T-cell (primary cell): ENCODE data around the gene MITF. TPM values are rescaled to one million over a fixed set of nuclear protein-coding genes. Genes with fewer than 3 reads are reported as not detected.

Experiments
- ATAC-seq, 4 experiments: fragments of 200-7000 bp in 3 of 4; fragments of 150-1000 bp in 1 of 4; cut with Tn5 transposase; replicated peaks in 1 of 4; 1 replicate in 3 of 4; 2 replicates in 1 of 4; pipeline ENCODE4 v1.10.0; 2021; ENCODE audit warnings: moderate library complexity in 3 of 4, mild to moderate bottlenecking in 2 of 4, moderate number of reproducible peaks in 1 of 4
- CTCF ChIA-PET, 2 donors: fragments of 300-600 bp; sonication (Branson Sonifier 250); formaldehyde crosslinking; loops; one replicate each; lab custom pipeline; 2022; ENCODE audit warnings: antibody characterized with exemption in 2 of 2; lab: Charles Lee
- POLR2A ChIA-PET, 2 donors: fragments of 300-600 bp; sonication (Branson Sonifier 250); formaldehyde crosslinking; loops; one replicate each; lab custom pipeline; 2022; ENCODE audit warnings: antibody characterized with exemption in 2 of 2; lab: Charles Lee
- DNase-seq, 35 experiments: peaks; one replicate each; pipeline versions ENCODE4 v3.0.0 to v3.0.0-alpha.2; 2013 to 2023
- H3K27ac ChIP-seq: one replicate; pipeline ENCODE4 v1.5.1; 2013; ENCODE audit warnings: low read length
- H3K27me3 ChIP-seq, 2 experiments: replicated peaks in 1 of 2; 1 replicate in 1 of 2; 2 replicates in 1 of 2; pipeline versions ENCODE4 v1.6.1 to v1.7.0; 2013; ENCODE audit warnings: low read length in 1 of 2, mixed read lengths in 1 of 2; ENCODE audit not compliant: control insufficient read depth in 2 of 2, insufficient read depth in 2 of 2; ENCODE audit errors: extremely low read depth in 1 of 2
- H3K36me3 ChIP-seq, 2 donors: 1 replicate in 1 of 2; 2 replicates in 1 of 2; pipeline versions ENCODE4 v1.6.1 to v1.7.0; 2013; ENCODE audit warnings: low read length in 1 of 2; ENCODE audit not compliant: control insufficient read depth in 2 of 2, insufficient read depth in 1 of 2; ENCODE audit errors: extremely low read depth in 1 of 2
- H3K4me1 ChIP-seq, 2 experiments: 1 replicate in 1 of 2; 2 replicates in 1 of 2; pipeline versions ENCODE4 v1.6.1 to v1.7.0; 2013; ENCODE audit warnings: low read length in 2 of 2, mixed read lengths in 1 of 2; ENCODE audit not compliant: insufficient read depth in 2 of 2, control insufficient read depth in 1 of 2; ENCODE audit errors: extremely low read depth in 1 of 2
- H3K4me3 ChIP-seq, 2 donors: 1 replicate in 1 of 2; 2 replicates in 1 of 2; pipeline versions ENCODE4 v1.5.1 to v1.7.0; 2013; ENCODE audit warnings: mild to moderate bottlenecking in 2 of 2, low read length in 1 of 2, moderate library complexity in 1 of 2; ENCODE audit not compliant: control insufficient read depth in 1 of 2; ENCODE audit errors: extremely low read depth in 1 of 2
- H3K9me3 ChIP-seq: 2 replicates; pipeline ENCODE4 v1.7.0; 2013
- H3K27ac Mint-ChIP-seq, 2 donors: one replicate each; pipeline ENCODE4 v1.8.0; 2020 to 2021; ENCODE audit warnings: mild to moderate bottlenecking in 2 of 2, mixed read lengths in 2 of 2
- H3K27me3 Mint-ChIP-seq, 2 donors: one replicate each; pipeline ENCODE4 v1.8.0; 2021 to 2022; ENCODE audit warnings: mixed read lengths in 2 of 2
- H3K36me3 Mint-ChIP-seq: one replicate; pipeline ENCODE4 v1.8.0; 2021; ENCODE audit warnings: mixed read lengths
- H3K4me1 Mint-ChIP-seq, 3 donors: one replicate each; pipeline ENCODE4 v1.8.0; 2020 to 2022; ENCODE audit warnings: mixed read lengths in 3 of 3, mild to moderate bottlenecking in 1 of 3
- H3K4me3 Mint-ChIP-seq, 3 donors: one replicate each; pipeline ENCODE4 v1.8.0; 2020 to 2022; ENCODE audit warnings: mild to moderate bottlenecking in 3 of 3, mixed read lengths in 3 of 3, moderate library complexity in 3 of 3
- H3K9me3 Mint-ChIP-seq, 3 donors: one replicate each; pipeline ENCODE4 v1.8.0; 2020 to 2022; ENCODE audit warnings: mixed read lengths in 3 of 3
- WGBS: methylation state at CpG from one replicate; pipeline ENCODE4 v1.1.5; 2013; ENCODE audit warnings: missing lambda C conversion rate; ENCODE audit not compliant: insufficient coverage; 5-methylcytosine and 5-hydroxymethylcytosine counted together
- total RNA-seq, 35 experiments: library from RNA in 6 of 35; stranded (reverse) in 6 of 35; fragments of 120-200 nt in 1 of 35; gene quantifications; one replicate each; pipeline versions ENCODE4 v1.2.1 to v1.2.4 and lab custom pipeline; 2013 to 2026

MITF gene
- total RNA-seq, 5 donors from 2014 or later (not counting 1 experiment from before 2014, with no cell fraction given), result 0.09 to 0.51 (median 0.24) TPM; not detected in 1

DNA sequence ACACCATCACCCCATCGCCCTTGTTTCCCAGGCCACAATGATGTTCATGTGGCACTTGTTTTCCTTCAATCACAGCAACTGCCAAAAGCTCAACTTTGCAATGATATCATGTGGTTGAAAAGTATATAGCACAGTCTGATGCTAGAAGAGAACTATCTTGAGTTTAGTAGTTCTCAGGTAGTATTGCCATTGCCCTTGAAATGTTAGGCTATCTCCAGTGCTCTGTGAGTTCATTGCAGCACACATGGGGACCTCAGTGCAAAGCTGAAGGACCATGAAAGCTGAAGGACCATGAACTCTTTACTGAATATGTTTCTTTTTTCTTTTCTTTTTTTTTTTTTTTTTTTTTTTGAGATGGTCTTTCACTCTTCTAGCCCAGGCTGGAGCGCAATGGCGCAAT lies 224.4 kb downstream of the MITF start:
- ATAC-seq (no peak), DNase-seq (no peak)
- H3K4me1 Mint-ChIP-seq, result no peaks in the 10 kb centered on the region
- no peaks in the 10 kb centered on the region for H3K9me3 ChIP-seq
- no peak overlapping the region for H3K4me3 ChIP-seq
- no peaks in the 10 kb centered on the region for H3K4me1 ChIP-seq
- H3K36me3 ChIP-seq, result no peaks in the 10 kb centered on the region
- WGBS, result no CpG with 5 or more reads among the region's 3 CpGs
- no peak overlapping the region for H3K27ac Mint-ChIP-seq
- no peak overlapping the region for H3K4me3 Mint-ChIP-seq
- ChIA-PET POLR2A (no interaction called here), CTCF (no interaction called here)
- no peaks in the 10 kb centered on the region for H3K9me3 Mint-ChIP-seq
- H3K27me3 Mint-ChIP-seq, result no peaks in the 10 kb centered on the region
- no peaks in the 10 kb centered on the region for H3K27me3 ChIP-seq
- H3K27ac ChIP-seq, result no peak overlapping the region
- H3K36me3 Mint-ChIP-seq, result no peaks in the 10 kb centered on the region

DNA sequence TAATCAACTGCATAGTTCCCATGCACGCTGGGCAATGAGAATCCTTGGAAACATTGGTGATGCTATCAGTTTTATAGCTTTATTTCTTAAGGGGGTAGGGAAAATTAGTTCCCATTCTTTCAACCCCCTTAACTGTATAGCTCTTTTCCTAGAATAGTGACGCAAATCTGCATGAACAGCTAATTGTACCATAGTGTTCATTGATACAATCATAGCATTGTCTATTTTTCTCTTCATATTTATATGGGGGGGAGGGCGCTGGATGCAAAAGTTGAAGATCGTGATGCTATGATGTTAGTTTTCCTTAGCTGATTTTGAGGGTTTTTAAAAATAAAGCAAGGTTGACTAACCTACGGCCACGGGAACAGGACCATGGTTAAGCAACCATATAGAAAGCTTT lies 227.9 kb downstream of the MITF start:
- Histone ChIP-seq H3K36me3 (no peaks in the 10 kb centered on the region), H3K9me3 (no peaks in the 10 kb centered on the region), H3K4me1 (no peaks in the 10 kb centered on the region), H3K4me3 (no peak overlapping the region), H3K27ac (no peak overlapping the region), H3K27me3 (no peaks in the 10 kb centered on the region)
- no peaks in the 10 kb centered on the region for H3K27me3 Mint-ChIP-seq
- ChIA-PET POLR2A (no interaction called here), CTCF (no interaction called here)
- H3K9me3 Mint-ChIP-seq, result no peaks in the 10 kb centered on the region
- WGBS, result no CpG with 5 or more reads among the region's 6 CpGs
- H3K27ac Mint-ChIP-seq, result no peak overlapping the region
- ATAC-seq, result no peak
- no peaks in the 10 kb centered on the region for H3K4me1 Mint-ChIP-seq
- DNase-seq, result no peak
- no peaks in the 10 kb centered on the region for H3K36me3 Mint-ChIP-seq
- H3K4me3 Mint-ChIP-seq, result no peak overlapping the region

DNA sequence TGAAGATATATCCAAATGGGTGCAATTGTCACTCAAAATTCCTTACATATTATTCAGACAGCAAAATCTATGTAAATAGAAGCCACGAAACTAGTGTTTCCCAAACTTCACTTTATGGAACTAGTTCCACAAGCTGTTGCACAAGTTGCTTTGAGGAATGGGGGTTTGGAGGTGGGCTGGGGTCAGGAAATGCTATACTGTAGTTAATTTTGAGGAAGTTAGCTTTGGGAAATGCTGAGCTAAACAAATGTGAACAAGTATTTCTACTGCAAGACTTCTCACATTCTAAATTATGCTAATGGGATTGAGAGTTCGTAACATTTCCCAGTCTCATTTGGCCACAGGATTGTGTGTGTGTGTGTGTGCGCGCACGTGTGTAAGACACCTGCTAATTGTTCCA lies 231.6 kb downstream of the MITF start:
- no peaks in the 10 kb centered on the region for H3K9me3 ChIP-seq
- WGBS, result no CpG with 5 or more reads among the region's 5 CpGs
- no peaks in the 10 kb centered on the region for H3K27me3 Mint-ChIP-seq
- H3K9me3 Mint-ChIP-seq, result peaks cover 0 to 7% (median 0%) of the 10 kb centered on the region in 3 donors
- ChIA-PET POLR2A (interaction anchor here in 1 of 2 donors (1.1 kb wide), 1 partner anchor 20 kb away, joined by 5 read pairs; no protein-coding TSS in a partner anchor), CTCF (no interaction called here)
- H3K4me3 ChIP-seq, result no peak overlapping the region
- H3K4me1 ChIP-seq, result no peaks in the 10 kb centered on the region
- H3K4me3 Mint-ChIP-seq, result no peak overlapping the region
- no peak overlapping the region for H3K27ac Mint-ChIP-seq
- DNase-seq, result no peak
- H3K4me1 Mint-ChIP-seq, result no peaks in the 10 kb centered on the region
- no peaks in the 10 kb centered on the region for H3K27me3 ChIP-seq
- H3K27ac ChIP-seq, result no peak overlapping the region
- no peaks in the 10 kb centered on the region for H3K36me3 Mint-ChIP-seq
- H3K36me3 ChIP-seq, result no peaks in the 10 kb centered on the region
- ATAC-seq, result no peak

DNA sequence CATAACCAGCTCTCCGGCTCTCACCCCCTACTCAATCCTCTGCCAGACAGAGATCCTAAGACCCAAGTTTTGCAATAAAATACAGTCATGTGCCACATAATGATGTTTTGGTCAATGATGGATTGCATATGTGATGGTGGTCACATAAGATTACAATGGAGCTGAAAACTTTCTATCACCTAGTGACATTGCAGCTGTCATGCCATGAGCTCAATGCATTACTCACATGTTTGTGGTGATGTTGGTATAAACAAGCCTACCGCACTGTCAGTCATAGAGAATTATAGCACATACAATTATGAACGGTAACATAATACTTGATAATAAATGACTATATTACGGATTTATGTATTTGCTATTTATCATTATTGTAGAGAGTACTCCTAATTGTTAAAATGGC lies 233.4 kb downstream of the MITF start:
- Mint-ChIP-seq H3K9me3 (peaks cover 0 to 7% (median 5%) of the 10 kb centered on the region in 3 donors), H3K27ac (no peak overlapping the region), H3K4me1 (no peaks in the 10 kb centered on the region), H3K27me3 (no peaks in the 10 kb centered on the region), H3K4me3 (no peak overlapping the region), H3K36me3 (no peaks in the 10 kb centered on the region)
- ChIA-PET POLR2A (no interaction called here), CTCF (no interaction called here)
- Histone ChIP-seq H3K4me3 (no peak overlapping the region), H3K27me3 (no peaks in the 10 kb centered on the region), H3K4me1 (no peaks in the 10 kb centered on the region), H3K27ac (no peak overlapping the region), H3K9me3 (no peaks in the 10 kb centered on the region), H3K36me3 (no peaks in the 10 kb centered on the region)
- no CpG with 5 or more reads among the region's 4 CpGs for WGBS
- no peak for ATAC-seq
- no peak for DNase-seq

DNA sequence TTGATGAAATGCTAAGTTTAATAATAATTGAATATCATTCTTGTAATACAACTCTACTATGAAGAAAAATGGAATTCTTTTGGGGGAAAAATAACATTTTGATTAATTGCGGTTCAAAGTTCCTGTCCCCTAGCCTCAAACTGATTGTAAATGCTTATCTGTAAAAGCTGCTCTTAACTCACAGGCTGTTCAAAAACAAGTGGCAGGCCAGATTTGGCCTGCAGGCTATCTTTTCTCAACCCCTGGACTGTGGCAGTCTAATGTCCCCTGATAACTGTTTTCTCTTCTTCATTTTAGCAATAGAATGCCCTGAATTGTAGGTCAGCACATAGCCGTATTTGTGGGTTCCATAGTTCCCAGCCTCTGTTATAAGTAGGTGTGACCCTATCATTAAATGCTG lies 236.8 kb downstream of the MITF start:
- Mint-ChIP-seq H3K4me3 (no peak overlapping the region), H3K36me3 (no peaks in the 10 kb centered on the region), H3K27ac (no peak overlapping the region), H3K9me3 (peaks cover 7 to 16% (median 9%) of the 10 kb centered on the region in 3 donors), H3K4me1 (no peaks in the 10 kb centered on the region), H3K27me3 (no peaks in the 10 kb centered on the region)
- DNase-seq (no peak), ATAC-seq (no peak)
- H3K4me1 ChIP-seq, result no peaks in the 10 kb centered on the region
- CTCF ChIA-PET, result no interaction called here
- H3K27ac ChIP-seq, result no peak overlapping the region
- no peaks in the 10 kb centered on the region for H3K36me3 ChIP-seq
- no peaks in the 10 kb centered on the region for H3K9me3 ChIP-seq
- H3K27me3 ChIP-seq, result no peaks in the 10 kb centered on the region
- no peak overlapping the region for H3K4me3 ChIP-seq
- POLR2A ChIA-PET, result no interaction called here
- 100% methylated on average over 1 of the region's 2 CpGs for WGBS

DNA sequence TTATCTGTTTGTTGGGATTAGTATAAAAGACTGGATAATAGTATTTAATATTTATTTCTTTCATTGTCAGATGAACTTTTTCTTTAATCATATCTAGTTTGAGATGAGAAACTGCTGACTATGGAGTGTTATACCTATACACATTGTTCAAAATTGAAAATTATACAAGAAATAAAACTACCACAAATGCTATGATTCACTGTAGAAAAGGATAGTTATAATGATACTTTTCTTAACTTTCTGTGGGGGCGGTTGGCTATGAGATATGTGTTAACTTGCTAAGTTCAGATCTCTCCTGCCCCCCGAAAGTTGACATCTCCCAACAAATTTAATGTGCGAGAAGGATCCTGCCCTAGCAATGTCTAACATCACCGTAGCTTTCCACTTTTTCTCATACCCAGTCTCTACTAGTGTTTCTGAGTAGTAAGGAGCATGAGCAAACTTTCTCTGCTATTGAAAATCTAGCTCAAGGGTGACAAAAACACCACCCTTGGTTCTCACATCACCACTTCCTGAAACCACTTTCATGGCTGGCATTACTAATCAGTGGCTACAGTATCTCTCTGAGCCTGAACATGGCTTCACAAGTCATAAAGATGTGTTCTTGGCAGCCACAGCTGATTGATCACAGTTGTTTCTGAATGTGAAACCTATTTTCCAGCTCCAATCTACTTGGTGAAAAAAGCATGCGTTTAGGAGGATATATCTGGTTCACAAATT lies 244.4 kb downstream of the MITF start:
- WGBS, result 71% methylated on average over 1 of the region's 5 CpGs
- Histone ChIP-seq H3K36me3 (no peaks in the 10 kb centered on the region), H3K27me3 (no peaks in the 10 kb centered on the region), H3K4me3 (no peak overlapping the region), H3K9me3 (no peaks in the 10 kb centered on the region), H3K4me1 (no peaks in the 10 kb centered on the region), H3K27ac (no peak overlapping the region)
- ChIA-PET POLR2A (no interaction called here), CTCF (no interaction called here)
- Mint-ChIP-seq H3K27ac (no peak overlapping the region), H3K36me3 (no peaks in the 10 kb centered on the region), H3K27me3 (no peaks in the 10 kb centered on the region), H3K4me1 (no peaks in the 10 kb centered on the region), H3K4me3 (no peak overlapping the region), H3K9me3 (peaks cover 4 to 10% (median 4%) of the 10 kb centered on the region in 3 donors)
- no peak for DNase-seq
- no peak for ATAC-seq
